Measurements from ENCODE around the gene OR56B1.

- TF ChIP-seq GATA3 (IDR thresholded peaks at IDR 0.05; ENCODE audit: low read depth, low read length) (no peak), GATA2 (IDR thresholded peaks at IDR 0.05; ENCODE audit: low read depth, low read length) (no peak)
Observed at GRCh38 chr11:5700421-5701054, 35.7 kb upstream of the OR56B1 start.
